ENCODE data around the gene ATP1A2.
"Not testable (repeated sequence)": the region's sequence is repeated elsewhere in the genome, so short reads cannot be mapped to it uniquely, and the experiment has no call there.

ATP1A2 gene

GRCh38 chr1:160124705-160125478 lies 9.3 kb downstream of the ATP1A2 start:
- no peak for TF ChIP-seq CTCF (IDR thresholded peaks at IDR 0.05; ENCODE audit: low read depth, low read length, missing control alignments)
- peak; percentile 24 for DNase-seq (ENCODE audit: extremely low read depth, low read depth)
- no peak overlapping the region for H3K4me3 ChIP-seq (replicated peaks; ENCODE audit: low read depth, low read length)

GRCh38 chr1:160125746-160126145 lies 10.2 kb downstream of the ATP1A2 start:
- TF ChIP-seq CTCF (IDR thresholded peaks at IDR 0.05; ENCODE audit: low read depth, low read length, missing control alignments), result no peak

GRCh38 chr1:160126342-160126741 lies 10.8 kb downstream of the ATP1A2 start:
- not testable (repeated sequence) for H3K4me3 ChIP-seq (replicated peaks; ENCODE audit: low read depth, low read length); DNase-seq (ENCODE audit: extremely low read depth, low read depth)

More at GRCh38 chr1:160125746-160126145, 10.2 kb downstream of the ATP1A2 start:
- no peak overlapping the region for H3K4me3 ChIP-seq (replicated peaks; ENCODE audit: low read depth, low read length)
- DNase-seq (ENCODE audit: extremely low read depth, low read depth), result no peak

GRCh38 chr1:160127381-160127780 lies 11.8 kb downstream of the ATP1A2 start:
- no peak for TF ChIP-seq CTCF (IDR thresholded peaks at IDR 0.05; ENCODE audit: low read depth, low read length, missing control alignments)
- H3K4me3 ChIP-seq (replicated peaks; ENCODE audit: low read depth, low read length), result no peak overlapping the region
- DNase-seq (ENCODE audit: extremely low read depth, low read depth), result no peak

GRCh38 chr1:160127865-160128523 lies 12.4 kb downstream of the ATP1A2 start:
- no peak for DNase-seq (ENCODE audit: extremely low read depth, low read depth)

GRCh38 chr1:160128636-160129035 lies 13.1 kb downstream of the ATP1A2 start:
- no peak overlapping the region for H3K4me3 ChIP-seq (replicated peaks; ENCODE audit: low read depth, low read length)
- no peak for DNase-seq (ENCODE audit: extremely low read depth, low read depth)
- TF ChIP-seq CTCF (IDR thresholded peaks at IDR 0.05; ENCODE audit: low read depth, low read length, missing control alignments), result no peak

More at GRCh38 chr1:160127865-160128523, 12.4 kb downstream of the ATP1A2 start:
- H3K4me3 ChIP-seq (replicated peaks; ENCODE audit: low read depth, low read length), result no peak overlapping the region
- no peak for TF ChIP-seq CTCF (IDR thresholded peaks at IDR 0.05; ENCODE audit: low read depth, low read length, missing control alignments)

GRCh38 chr1:160129046-160129445 lies 13.5 kb downstream of the ATP1A2 start:
- no peak overlapping the region for H3K4me3 ChIP-seq (replicated peaks; ENCODE audit: low read depth, low read length)
- no peak for DNase-seq (ENCODE audit: extremely low read depth, low read depth)

More at GRCh38 chr1:160129046-160129445, 13.5 kb downstream of the ATP1A2 start:
- TF ChIP-seq CTCF (IDR thresholded peaks at IDR 0.05; ENCODE audit: low read depth, low read length, missing control alignments), result no peak

Measured in HFF-Myc (cell line).